Ovary (tissue), 9 donors: ENCODE results near the gene GABPB2. TPM values are rescaled to one million over a fixed set of nuclear protein-coding genes. Genes with fewer than 3 reads are reported as not detected.
A peak's percentile ranks its signal among the peaks of the same experiment; 100 is the strongest.

Source experiments
- DNase-seq, 5 donors: peaks; one replicate each; pipeline ENCODE4 v3.0.0-alpha.2; 2019 to 2020
- H3K27ac ChIP-seq, 2 donors: fragments of 200-600 bp; one replicate each; pipeline versions ENCODE4 v1.5.1 to v1.8.0; 2019 to 2022
- H3K27me3 ChIP-seq: fragments of 200-600 bp; one replicate; pipeline ENCODE4 v1.8.0; 2022
- H3K36me3 ChIP-seq: fragments of 200-600 bp; sonication (generic); one replicate; pipeline ENCODE4 v1.5.1; 2019
- H3K4me1 ChIP-seq: one replicate; pipeline ENCODE4 v1.8.1; 2013; ENCODE audit warnings: mild to moderate bottlenecking, moderate library complexity; ENCODE audit not compliant: insufficient read depth
- H3K4me3 ChIP-seq: fragments of 200-600 bp; sonication (generic); one replicate; pipeline ENCODE4 v1.5.1; 2017
- H3K9me3 ChIP-seq, 2 donors: fragments of 200-600 bp in 1 of 2; sonication (generic) in 1 of 2; one replicate each; pipeline versions ENCODE4 v1.5.1 to v1.8.1; 2013 to 2019; ENCODE audit warnings: mild to moderate bottlenecking in 1 of 2, moderate library complexity in 1 of 2
- CTCF ChIP-seq, 3 donors: fragments of 450-650 bp in 2 of 3; fragments of 200-600 bp in 1 of 3; IDR thresholded peaks; one replicate each; pipeline versions ENCODE4 v1.5.1 to v1.8.0; 2016 to 2022; ENCODE audit warnings: antibody characterized with exemption in 3 of 3, mild to moderate bottlenecking in 1 of 3
- EP300 ChIP-seq: sonication (generic); formaldehyde crosslinking; IDR thresholded peaks from one replicate; pipeline ENCODE4 v1.6.1; 2017; ENCODE audit warnings: antibody characterized with exemption
- POLR2A ChIP-seq: fragments of 450-650 bp; IDR thresholded peaks from one replicate; pipeline ENCODE4 v1.6.1; 2017; ENCODE audit warnings: antibody characterized with exemption, mild to moderate bottlenecking, moderate library complexity
- WGBS, 3 donors: extraction: QIAGEN DNeasy Blood & Tissue Kit in 1 of 3; methylation state at CpG; one replicate each; pipeline versions ENCODE4 v1.1.5 to v1.1.7; 2013 to 2017; 5-methylcytosine and 5-hydroxymethylcytosine counted together
- intact Hi-C, 4 donors: fragments of 100-400 bp; cut with DNase I; formaldehyde crosslinking; loops; one replicate each; pipeline versions ENCODE4 v1.11.0 to v1.15.1; 2022 to 2023
- polyA plus RNA-seq, 2 donors: library from polyadenylated mRNA; stranded (reverse); fragments of 200-250 nt in 1 of 2; fragments of 350-450 nt in 1 of 2; fragmentation: Illumina TruSeq in 1 of 2; extraction: RNeasy Lipid Tissue Mini Kit (QIAGEN cat#74804) in 1 of 2; gene quantifications; one replicate each; pipeline ENCODE4 v1.2.3, GENCODE V29; 2013 to 2014
- total RNA-seq, 7 donors: library from RNA; depleted of rRNA in 2 of 7; stranded (reverse); fragments of >200 nt in 2 of 7; fragmentation: NEBNext Ultra II Directional in 3 of 7; extraction: Animal tissue kit (Norgen Biotek cat#: 25700) in 3 of 7; gene quantifications; one replicate each; pipeline versions ENCODE4 v1.1.0 to v1.2.4, GENCODE V29; 2016 to 2023
- donor health status: DM: no; HTN: no; CAD: no; lungs with moderate emphysema.
- donor health status: DM: no; HTN: no; CAD: no.
- donor health status: Bipolar disorder and iron deficiency.
- donor health status: DM: yes; HTN: yes; CAD: no.
- donor health status: DM: no; HTN: no; CAD: no.
- donor health status: DM: yes; HTN: yes; CAD: no.

The GABPB2 gene
- total and polyA plus RNA-seq, 9 donors: 11.4 to 28.1 (median 20.6) TPM

GRCh38 chr1:151159373-151159772, 88.8 kb downstream of the GABPB2 start:
- Histone ChIP-seq H3K9me3 (no peaks in the 10 kb centered on the region), H3K27me3 (no peaks in the 10 kb centered on the region), H3K4me3 (no peak overlapping the region), H3K4me1 (peaks cover 2% of the 10 kb centered on the region), H3K36me3 (no peaks in the 10 kb centered on the region), H3K27ac (no peak overlapping the region)
- no peak for TF ChIP-seq EP300
- no peak for TF ChIP-seq POLR2A
- intact Hi-C loops: loop anchor here in 3 of 4 donors (5.0 to 10.0 kb wide), 4 partner anchors 57 to 137 kb away; no protein-coding TSS in a partner anchor
- DNase-seq: no peak

GRCh38 chr1:151164732-151165280, 94.2 kb downstream of the GABPB2 start:
- WGBS, 3 donors: 4 to 6% (median 5%) methylated on average over 11 of the region's 11 CpGs
- no peaks in the 10 kb centered on the region for H3K9me3 ChIP-seq
- H3K4me3 ChIP-seq: peak overlapping the region; percentile 64
- H3K27me3 ChIP-seq: no peaks in the 10 kb centered on the region
- peak overlapping the region; percentile 83 to 87 for H3K27ac ChIP-seq
- peak in 3 of 5 donors; percentile 43 to 63 (median 61) for DNase-seq
- H3K4me1 ChIP-seq: peaks cover 7% of the 10 kb centered on the region
- intact Hi-C loops: no loop called here
- peak; percentile 35 for TF ChIP-seq POLR2A
- no peak for TF ChIP-seq CTCF (IDR thresholded peaks at IDR 0.05)
- no peaks in the 10 kb centered on the region for H3K36me3 ChIP-seq

GRCh38 chr1:151165281-151165737, 94.7 kb downstream of the GABPB2 start:
- Histone ChIP-seq H3K4me3 (peak overlapping the region; percentile 64), H3K36me3 (no peaks in the 10 kb centered on the region), H3K27ac (peak overlapping the region; percentile 83 to 87), H3K27me3 (no peaks in the 10 kb centered on the region), H3K4me1 (peaks cover 7% of the 10 kb centered on the region), H3K9me3 (no peaks in the 10 kb centered on the region)
- WGBS, 3 donors: 1 to 3% (median 2%) methylated on average over 15 of the region's 15 CpGs
- peak in 4 of 5 donors; percentile 69 to 73 (median 71) for DNase-seq
- TF ChIP-seq EP300 (no peak), POLR2A (no peak), CTCF (IDR thresholded peaks at IDR 0.05) (no peak)
- intact Hi-C loops: no loop called here

GRCh38 chr1:151165738-151166504, 95.4 kb downstream of the GABPB2 start, which contains the start of the genes LYSMD1 and SCNM1:
LYSMD1 (minus strand) TSS chr1:151165902; CDS start chr1:151165258, 644 bp downstream.
SCNM1 (plus strand) TSS chr1:151166144; CDS start chr1:151166153, 9 bp downstream.
- H3K27ac ChIP-seq: peak within 1 kb of the TSS; percentile 83 to 87
- H3K4me1 ChIP-seq: peaks cover 7% of the 10 kb centered on the region
- TF ChIP-seq POLR2A: no peak
- peak in 1 of 3 donors; percentile 42 for TF ChIP-seq CTCF (IDR thresholded peaks at IDR 0.05)
- TF ChIP-seq EP300: peak; percentile 72
- no peaks in the 10 kb centered on the region for H3K9me3 ChIP-seq
- peak within 1 kb of the TSS; percentile 64 for H3K4me3 ChIP-seq
- peak; percentile 95 to 97 (median 96) for DNase-seq
- WGBS, 3 donors: 0 to 1% (median 0%) methylated on average over 38 of the region's 38 CpGs
- H3K36me3 ChIP-seq: no peaks in the 10 kb centered on the region
- intact Hi-C loops: no loop called here
- no peaks in the 10 kb centered on the region for H3K27me3 ChIP-seq
